Natural killer cell (primary cell): ENCODE measurements around the gene ATG12. TPM values are rescaled to one million over a fixed set of nuclear protein-coding genes. Genes with fewer than 3 reads are reported as not detected.
A peak's percentile ranks its signal among the peaks of the same experiment; 100 is the strongest.

Experiments
- ATAC-seq, 3 donors: fragments of 150-1000 bp in 2 of 3; fragments of 200-7000 bp in 1 of 3; cut with Tn5 transposase; 1 replicate in 1 of 3; 2 replicates in 2 of 3; pipeline ENCODE4 v1.10.0; 2021; ENCODE audit warnings: mild to moderate bottlenecking in 2 of 3, moderate library complexity in 2 of 3
- DNase-seq, 2 donors: peaks; one replicate each; pipeline versions ENCODE4 v3.0.0 to v3.0.0-alpha.2; 2013 to 2021; ENCODE audit warnings: mixed read lengths in 1 of 2
- H3K27ac ChIP-seq: one replicate; pipeline ENCODE4 v1.5.1; 2013; ENCODE audit warnings: mild to moderate bottlenecking, low read length
- H3K27me3 ChIP-seq: one replicate; pipeline ENCODE4 v1.6.1; 2013; ENCODE audit warnings: low read length; ENCODE audit not compliant: control insufficient read depth, insufficient read depth
- H3K36me3 ChIP-seq: one replicate; pipeline ENCODE4 v1.6.1; 2013; ENCODE audit warnings: low read length; ENCODE audit not compliant: control insufficient read depth, insufficient read depth
- H3K4me1 ChIP-seq: one replicate; pipeline ENCODE4 v1.6.1; 2013; ENCODE audit warnings: low read length; ENCODE audit not compliant: control insufficient read depth, insufficient read depth
- H3K4me3 ChIP-seq: one replicate; pipeline ENCODE4 v1.5.1; 2013; ENCODE audit warnings: low read length
- H3K9me3 ChIP-seq: one replicate; pipeline ENCODE4 v1.6.1; 2013; ENCODE audit warnings: low read length; ENCODE audit not compliant: control insufficient read depth, insufficient read depth
- H3K27ac Mint-ChIP-seq, 2 donors: one replicate each; pipeline ENCODE4 v1.8.0; 2022; ENCODE audit warnings: mild to moderate bottlenecking in 2 of 2, mixed read lengths in 2 of 2, moderate library complexity in 1 of 2
- H3K27me3 Mint-ChIP-seq, 2 donors: one replicate each; pipeline ENCODE4 v1.8.0; 2022; ENCODE audit warnings: low read depth in 2 of 2, mixed read lengths in 2 of 2
- H3K36me3 Mint-ChIP-seq: one replicate; pipeline ENCODE4 v1.8.0; 2022; ENCODE audit warnings: mixed read lengths
- H3K4me1 Mint-ChIP-seq, 2 donors: one replicate each; pipeline ENCODE4 v1.8.0; 2022; ENCODE audit warnings: mixed read lengths in 2 of 2
- H3K4me3 Mint-ChIP-seq: one replicate; pipeline ENCODE4 v1.8.0; 2022; ENCODE audit warnings: mild to moderate bottlenecking, moderate library complexity, mixed read lengths
- H3K9me3 Mint-ChIP-seq, 2 donors: one replicate each; pipeline ENCODE4 v1.8.0; 2022; ENCODE audit warnings: mixed read lengths in 2 of 2
- WGBS: methylation state at CpG from one replicate; pipeline ENCODE4 v1.1.7; 2013; ENCODE audit warnings: missing lambda C conversion rate; ENCODE audit not compliant: insufficient coverage; 5-methylcytosine and 5-hydroxymethylcytosine counted together
- intact Hi-C: fragments of 100-400 bp; cut with micrococcal nuclease; formaldehyde crosslinking; loops from one replicate; pipeline ENCODE4 v1.14.2; 2022
- total RNA-seq, 4 donors: library from RNA; stranded (reverse); fragments of 120-200 nt in 1 of 4; gene quantifications; one replicate each; pipeline versions ENCODE4 v1.2.3 to v1.2.4, GENCODE V29; 2013 to 2022
- TF ChIP-seq, protein P1 (sequence below): fragments of 200-600 bp; IDR thresholded peaks from one replicate; pipeline ENCODE4 v1.8.0; 2022; ENCODE audit warnings: antibody characterized with exemption

The ATG12 gene
- total RNA-seq, 3 donors from 2014 or later (not counting 1 experiment from before 2014, with no cell fraction given), result 88.9 to 108 (median 92.9) TPM

GRCh38 chr5:115838885-115839518 is 2.4 kb downstream of the ATG12 start:
- Histone ChIP-seq H3K4me1 (peaks cover 15% of the 10 kb centered on the region), H3K36me3 (peaks cover 39% of the 10 kb centered on the region), H3K27ac (peak overlapping the region; percentile 36), H3K9me3 (no peaks in the 10 kb centered on the region), H3K27me3 (no peaks in the 10 kb centered on the region), H3K4me3 (no peak overlapping the region)
- peak overlapping the region; percentile 97 to 98 for H3K27ac Mint-ChIP-seq
- peaks cover 26% of the 10 kb centered on the region for H3K36me3 Mint-ChIP-seq
- DNase-seq (peak; percentile 18 to 78), ATAC-seq (peak; percentile 43 to 63 (median 46))
- H3K4me1 Mint-ChIP-seq, result peaks cover 45 to 69% of the 10 kb centered on the region in 2 donors
- no peaks in the 10 kb centered on the region for H3K27me3 Mint-ChIP-seq
- no peaks in the 10 kb centered on the region for H3K9me3 Mint-ChIP-seq
- intact Hi-C loops, result loop anchor here (1.0 kb wide), 1 partner anchor 205 kb away; no protein-coding TSS in a partner anchor
- TF ChIP-seq, protein P1, sequence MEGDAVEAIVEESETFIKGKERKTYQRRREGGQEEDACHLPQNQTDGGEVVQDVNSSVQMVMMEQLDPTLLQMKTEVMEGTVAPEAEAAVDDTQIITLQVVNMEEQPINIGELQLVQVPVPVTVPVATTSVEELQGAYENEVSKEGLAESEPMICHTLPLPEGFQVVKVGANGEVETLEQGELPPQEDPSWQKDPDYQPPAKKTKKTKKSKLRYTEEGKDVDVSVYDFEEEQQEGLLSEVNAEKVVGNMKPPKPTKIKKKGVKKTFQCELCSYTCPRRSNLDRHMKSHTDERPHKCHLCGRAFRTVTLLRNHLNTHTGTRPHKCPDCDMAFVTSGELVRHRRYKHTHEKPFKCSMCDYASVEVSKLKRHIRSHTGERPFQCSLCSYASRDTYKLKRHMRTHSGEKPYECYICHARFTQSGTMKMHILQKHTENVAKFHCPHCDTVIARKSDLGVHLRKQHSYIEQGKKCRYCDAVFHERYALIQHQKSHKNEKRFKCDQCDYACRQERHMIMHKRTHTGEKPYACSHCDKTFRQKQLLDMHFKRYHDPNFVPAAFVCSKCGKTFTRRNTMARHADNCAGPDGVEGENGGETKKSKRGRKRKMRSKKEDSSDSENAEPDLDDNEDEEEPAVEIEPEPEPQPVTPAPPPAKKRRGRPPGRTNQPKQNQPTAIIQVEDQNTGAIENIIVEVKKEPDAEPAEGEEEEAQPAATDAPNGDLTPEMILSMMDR, result peak; percentile 66
- WGBS, result 41% methylated on average over 7 of the region's 10 CpGs
- peak overlapping the region; percentile 96 for H3K4me3 Mint-ChIP-seq

GRCh38 chr5:115835481-115835880 is 5.9 kb downstream of the ATG12 start:
- TF ChIP-seq, protein P1, result no peak
- Mint-ChIP-seq H3K27me3 (no peaks in the 10 kb centered on the region), H3K36me3 (peaks cover 26% of the 10 kb centered on the region), H3K9me3 (no peaks in the 10 kb centered on the region), H3K4me3 (no peak overlapping the region), H3K27ac (peak overlapping the region in 1 of 2 donors; percentile 29), H3K4me1 (peaks cover 31 to 59% of the 10 kb centered on the region in 2 donors)
- Histone ChIP-seq H3K4me1 (peaks cover 10% of the 10 kb centered on the region), H3K9me3 (no peaks in the 10 kb centered on the region), H3K27me3 (no peaks in the 10 kb centered on the region), H3K4me3 (no peak overlapping the region), H3K36me3 (peaks cover 66% of the 10 kb centered on the region), H3K27ac (no peak overlapping the region)
- ATAC-seq (no peak), DNase-seq (no peak)
- WGBS, result 93% methylated on average over 4 of the region's 4 CpGs
- intact Hi-C loops, result no loop called here

GRCh38 chr5:115831163-115831768 is 10.1 kb downstream of the ATG12 start:
- DNase-seq (peak in 1 of 2 donors; percentile 70), ATAC-seq (peak; percentile 73 to 83 (median 78))
- no peaks in the 10 kb centered on the region for H3K4me1 ChIP-seq
- Mint-ChIP-seq H3K36me3 (peaks cover 26% of the 10 kb centered on the region), H3K4me3 (no peak overlapping the region), H3K4me1 (peaks cover 9 to 25% of the 10 kb centered on the region in 2 donors), H3K9me3 (no peaks in the 10 kb centered on the region), H3K27ac (peak overlapping the region; percentile 19 to 29), H3K27me3 (no peaks in the 10 kb centered on the region)
- no peak overlapping the region for H3K4me3 ChIP-seq
- no peak overlapping the region for H3K27ac ChIP-seq
- H3K27me3 ChIP-seq, result no peaks in the 10 kb centered on the region
- intact Hi-C loops, result loop anchor here (5.0 kb wide), 1 partner anchor 524 kb away; no protein-coding TSS in a partner anchor
- 91% methylated on average over 1 of the region's 2 CpGs for WGBS
- TF ChIP-seq, protein P1, result peak; percentile 81
- H3K9me3 ChIP-seq, result no peaks in the 10 kb centered on the region
- peaks cover 71% of the 10 kb centered on the region for H3K36me3 ChIP-seq
